B cell (primary cell): ENCODE data around the gene PHF20.

Source experiments
- CTCF ChIP-seq: fragments of 200-600 bp; IDR thresholded peaks from one replicate; pipeline ENCODE4 v1.8.0; 2022; ENCODE audit warnings: antibody characterized with exemption, mild to moderate bottlenecking
- EZH2 ChIP-seq: IDR thresholded peaks from 2 replicates; pipeline ENCODE4 v1.6.1; 2012; ENCODE audit warnings: borderline replicate concordance, low read depth, mild to moderate bottlenecking, moderate library complexity, low read length; ENCODE audit not compliant: insufficient read depth, poor library complexity, severe bottlenecking

DNA sequence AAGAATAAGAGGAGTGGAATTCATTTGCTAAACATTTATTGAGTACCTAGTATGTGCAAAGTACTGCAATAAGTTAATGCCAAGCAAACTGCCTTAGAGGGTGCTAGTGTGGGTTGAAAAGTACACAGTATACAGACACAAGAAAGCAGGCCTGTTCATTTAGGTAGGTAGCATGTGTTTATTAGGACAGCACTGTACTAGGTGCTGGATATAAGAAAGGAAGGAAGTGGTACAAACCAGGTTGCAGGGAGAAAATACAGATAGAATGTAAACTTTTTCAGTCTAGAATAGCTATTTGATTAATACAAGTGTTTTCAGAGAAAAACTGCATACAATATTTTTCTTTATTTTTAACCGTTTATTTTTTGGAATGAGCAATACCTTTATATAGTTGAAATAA is 68.1 kb downstream of the PHF20 start:
- TF ChIP-seq CTCF (no peak), EZH2 (no peak)
